Smooth muscle cell (in vitro differentiated cells): ENCODE measurements around the gene PIGU. TPM values are rescaled to one million over a fixed set of nuclear protein-coding genes. Genes with fewer than 3 reads are reported as not detected.
"Not testable (repeated sequence)": the region's sequence is repeated elsewhere in the genome, so short reads cannot be mapped to it uniquely, and the experiment has no call there.

Source experiments
- DNase-seq: peaks from one replicate; lab custom pipeline; 2025; ENCODE audit not compliant: unreplicated experiment; lab: John Stamatoyannopoulos, UW
- H2AFZ ChIP-seq: fragments of 200-600 bp; sonication (generic); 2 replicates; pipeline ENCODE4 v1.6.0; 2016; ENCODE audit warnings: antibody characterized with exemption, low read depth, mild to moderate bottlenecking
- H3F3A ChIP-seq: fragments of 200-600 bp; sonication (generic); 2 replicates; pipeline ENCODE4 v1.6.0; 2017; ENCODE audit warnings: antibody characterized with exemption, low read depth
- H3K27ac ChIP-seq: fragments of 200-600 bp; sonication (generic); 2 replicates; pipeline ENCODE4 v1.5.1; 2016; ENCODE audit warnings: low read depth, mild to moderate bottlenecking
- H3K27me3 ChIP-seq: fragments of 200-600 bp; sonication (generic); 2 replicates; pipeline ENCODE4 v1.6.1; 2016; ENCODE audit warnings: low read depth, mild to moderate bottlenecking
- H3K36me3 ChIP-seq: fragments of 200-600 bp; sonication (generic); 2 replicates; pipeline ENCODE4 v1.5.1; 2016; ENCODE audit warnings: low read depth
- H3K4me1 ChIP-seq: fragments of 200-600 bp; sonication (generic); 2 replicates; pipeline ENCODE4 v1.5.1; 2016; ENCODE audit warnings: low read depth
- H3K4me2 ChIP-seq: fragments of 200-600 bp; sonication (generic); 2 replicates; pipeline ENCODE4 v1.6.0; 2016; ENCODE audit warnings: mild to moderate bottlenecking
- H3K4me3 ChIP-seq: fragments of 200-600 bp; sonication (generic); 2 replicates; pipeline ENCODE4 v1.5.1; 2016; ENCODE audit warnings: mild to moderate bottlenecking
- H3K79me2 ChIP-seq: fragments of 200-600 bp; sonication (generic); 2 replicates; pipeline ENCODE4 v1.6.0; 2016; ENCODE audit warnings: low read depth, mild to moderate bottlenecking
- H3K9ac ChIP-seq: fragments of 200-600 bp; sonication (generic); 2 replicates; pipeline ENCODE4 v1.6.0; 2016; ENCODE audit warnings: low read depth
- H3K9me3 ChIP-seq: fragments of 200-600 bp; sonication (generic); replicated peaks from 2 replicates; pipeline ENCODE4 v1.5.1; 2016; ENCODE audit warnings: low read depth
- H4K20me1 ChIP-seq: fragments of 200-600 bp; sonication (generic); 2 replicates; pipeline ENCODE4 v1.6.0; 2016; ENCODE audit warnings: low read depth
- CTCF ChIP-seq: fragments of 200-600 bp; sonication (generic); IDR thresholded peaks from 2 replicates; pipeline ENCODE4 v1.5.1; 2017; ENCODE audit warnings: borderline replicate concordance, mild to moderate bottlenecking, antibody characterized with exemption; ENCODE audit not compliant: insufficient read depth, poor library complexity, severe bottlenecking
- WGBS: methylation state at CpG from one replicate; pipeline ENCODE4 v1.1.7; 2016; ENCODE audit warnings: low lambda C conversion rate; 5-methylcytosine and 5-hydroxymethylcytosine counted together
- polyA plus RNA-seq: library from polyadenylated mRNA; unstranded; fragments of >200 nt; fragmentation: Nextera tagmentation; extraction: Ambion mirVana; gene quantifications from 2 replicates; pipeline ENCODE4 v1.2.1, GENCODE V29; 2016
- total RNA-seq: library from RNA; depleted of rRNA; stranded (reverse); fragments of >200 nt; gene quantifications from 2 replicates; pipeline ENCODE4 v1.2.3, GENCODE V29; 2014

PIGU gene
- total and polyA plus RNA-seq, 2 experiments from 2014 or later: 46.5 to 50.2 TPM

- Histone ChIP-seq H3K4me1 (no peaks in the 10 kb centered on the region), H3K79me2 (peaks cover 10% of the 10 kb centered on the region)
Observed at GRCh38 chr20:34673412-34673811, 3.5 kb downstream of the PIGU start.

GRCh38 chr20:34669094-34669493, 7.8 kb downstream of the PIGU start:
- Histone ChIP-seq H3K9me3 (no peaks in the 10 kb centered on the region), H3K4me2 (no peak overlapping the region), H3K79me2 (peaks cover 4% of the 10 kb centered on the region), H3K4me1 (no peaks in the 10 kb centered on the region), H3K27ac (no peak overlapping the region), H4K20me1 (peaks cover 25% of the 10 kb centered on the region), H3K9ac (no peak overlapping the region), H2AFZ (no peak overlapping the region), H3K4me3 (no peak overlapping the region), H3K36me3 (no peaks in the 10 kb centered on the region), H3F3A (no peaks in the 10 kb centered on the region), H3K27me3 (no peaks in the 10 kb centered on the region)
- TF ChIP-seq CTCF: no peak
- 96% methylated on average over 1 of the region's 1 CpG for whole genome bisulfite sequencing
- DNase-seq: no peak

More at GRCh38 chr20:34673412-34673811, 3.5 kb downstream of the PIGU start:
- Histone ChIP-seq H3F3A (no peaks in the 10 kb centered on the region), H3K4me3 (no peak overlapping the region), H3K27ac (no peak overlapping the region), H3K27me3 (no peaks in the 10 kb centered on the region), H4K20me1 (no peaks in the 10 kb centered on the region), H3K9me3 (no peaks in the 10 kb centered on the region), H2AFZ (no peak overlapping the region), H3K4me2 (no peak overlapping the region), H3K9ac (no peak overlapping the region), H3K36me3 (no peaks in the 10 kb centered on the region)
- 97% methylated on average over 5 of the region's 5 CpGs for WGBS
- no peak for TF ChIP-seq CTCF
- no peak for DNase-seq

- not testable (repeated sequence) for H3K27me3 ChIP-seq, H3K9me3 ChIP-seq, H3K36me3 ChIP-seq, H3K79me2 ChIP-seq, H3F3A ChIP-seq, H3K9ac ChIP-seq, H3K4me3 ChIP-seq, DNase-seq, H3K4me1 ChIP-seq, H3K4me2 ChIP-seq, H3K27ac ChIP-seq, H2AFZ ChIP-seq
- 98% methylated on average over 7 of the region's 7 CpGs for WGBS
- H4K20me1 ChIP-seq: peaks cover 60% of the 10 kb centered on the region
Observed at GRCh38 chr20:34664751-34665150, 12.1 kb downstream of the PIGU start.

- Histone ChIP-seq H3K9ac (no peak overlapping the region), H3K9me3 (no peaks in the 10 kb centered on the region), H3F3A (no peaks in the 10 kb centered on the region), H3K79me2 (no peaks in the 10 kb centered on the region), H3K4me3 (no peak overlapping the region), H4K20me1 (peaks cover 60% of the 10 kb centered on the region), H3K27ac (no peak overlapping the region), H3K36me3 (no peaks in the 10 kb centered on the region), H3K4me2 (no peak overlapping the region), H3K4me1 (no peaks in the 10 kb centered on the region), H2AFZ (no peak overlapping the region), H3K27me3 (no peaks in the 10 kb centered on the region)
- no peak for DNase-seq
- WGBS: 59% methylated on average over 5 of the region's 5 CpGs
- no peak for TF ChIP-seq CTCF
Observed at GRCh38 chr20:34663213-34663943, 13.5 kb downstream of the PIGU start.

GRCh38 chr20:34661811-34662210, 15.1 kb downstream of the PIGU start:
- H3K4me2 ChIP-seq, H3K79me2 ChIP-seq, H3K4me3 ChIP-seq, H2AFZ ChIP-seq, DNase-seq, H3K36me3 ChIP-seq, H3K9me3 ChIP-seq, H3K27ac ChIP-seq, H3K9ac ChIP-seq, H3K27me3 ChIP-seq, H3F3A ChIP-seq, H3K4me1 ChIP-seq: not testable (repeated sequence)
- WGBS: 77% methylated on average over 5 of the region's 5 CpGs
- peaks cover 48% of the 10 kb centered on the region for H4K20me1 ChIP-seq

GRCh38 chr20:34658654-34659053, 18.2 kb downstream of the PIGU start:
- not testable (repeated sequence) for H3K27ac ChIP-seq, H3F3A ChIP-seq, H3K9me3 ChIP-seq, H3K27me3 ChIP-seq, H3K36me3 ChIP-seq, H3K4me2 ChIP-seq, H3K4me3 ChIP-seq, H2AFZ ChIP-seq, DNase-seq, H3K79me2 ChIP-seq, H3K4me1 ChIP-seq, H3K9ac ChIP-seq
- WGBS: no CpG with 5 or more reads among the region's 31 CpGs
- peaks cover 31% of the 10 kb centered on the region for H4K20me1 ChIP-seq
